ENCODE measurements around the gene FHL1. TPM values are rescaled to one million over a fixed set of nuclear protein-coding genes. Genes with fewer than 3 reads are reported as not detected.
"Not testable (repeated sequence)": the region's sequence is repeated elsewhere in the genome, so short reads cannot be mapped to it uniquely, and the experiment has no call there.

FHL1 gene
- total RNA-seq, 3 donors from 2014 or later, result 36.8 to 472 (median 53.2) TPM

- no peak for TF ChIP-seq CTCF (IDR thresholded peaks at IDR 0.05)
- ATAC-seq (no peak), DNase-seq (no peak)
- no peak overlapping the region for H3K4me3 ChIP-seq
- intact Hi-C loops (cut with DNase I, micrococcal nuclease), result loop anchor here in 1 of 2 donors (5.0 kb wide), 1 partner anchor 42 kb away; no protein-coding TSS in a partner anchor
- no peaks in the 10 kb centered on the region for H3K4me1 ChIP-seq (ENCODE audit: low read depth)
- no peaks in the 10 kb centered on the region for H3K36me3 ChIP-seq (ENCODE audit: low read depth)
- H3K9me3 ChIP-seq, result no peaks in the 10 kb centered on the region
Measured at GRCh38 chrX:136165406-136165805, 18.1 kb downstream of the FHL1 start.

- H3K4me1 ChIP-seq (ENCODE audit: low read depth), result no peaks in the 10 kb centered on the region
- DNase-seq, result no peak
- no peaks in the 10 kb centered on the region for H3K36me3 ChIP-seq (ENCODE audit: low read depth)
- TF ChIP-seq CTCF (IDR thresholded peaks at IDR 0.05), result no peak
- no peaks in the 10 kb centered on the region for H3K9me3 ChIP-seq
- intact Hi-C loops (cut with DNase I, micrococcal nuclease), result loop anchor here in 1 of 2 donors (5.0 kb wide), 1 partner anchor 41 kb away; no protein-coding TSS in a partner anchor
- no peak overlapping the region for H3K4me3 ChIP-seq
- ATAC-seq, result peak; percentile 20
Measured at GRCh38 chrX:136166221-136166855, 19.0 kb downstream of the FHL1 start.

- H3K36me3 ChIP-seq (ENCODE audit: low read depth); H3K9me3 ChIP-seq; H3K4me3 ChIP-seq; DNase-seq; ATAC-seq; H3K4me1 ChIP-seq (ENCODE audit: low read depth): not testable (repeated sequence)
- intact Hi-C loops (cut with DNase I, micrococcal nuclease), result loop anchor here in 1 of 2 donors (5.0 kb wide), 1 partner anchor 39 kb away; no protein-coding TSS in a partner anchor
Measured at GRCh38 chrX:136167989-136168388, 20.7 kb downstream of the FHL1 start.

- intact Hi-C loops (cut with DNase I, micrococcal nuclease), result loop anchor here in 1 of 2 donors (5.0 kb wide), 1 partner anchor 38 kb away; no protein-coding TSS in a partner anchor
- ATAC-seq, result peak; percentile 68
- Histone ChIP-seq H3K4me3 (no peak overlapping the region), H3K9me3 (no peaks in the 10 kb centered on the region), H3K4me1 (ENCODE audit: low read depth) (no peaks in the 10 kb centered on the region), H3K36me3 (ENCODE audit: low read depth) (no peaks in the 10 kb centered on the region)
- peak in 1 of 3 donors; percentile 23 for DNase-seq
- TF ChIP-seq CTCF (IDR thresholded peaks at IDR 0.05), result no peak
Measured at GRCh38 chrX:136168929-136169735, 21.8 kb downstream of the FHL1 start.

GRCh38 chrX:136170139-136170800 lies 22.9 kb downstream of the FHL1 start:
- intact Hi-C loops (cut with DNase I, micrococcal nuclease), result no loop called here
- no peaks in the 10 kb centered on the region for H3K4me1 ChIP-seq (ENCODE audit: low read depth)
- TF ChIP-seq CTCF (IDR thresholded peaks at IDR 0.05), result no peak
- H3K9me3 ChIP-seq, result no peaks in the 10 kb centered on the region
- DNase-seq, result no peak
- no peaks in the 10 kb centered on the region for H3K36me3 ChIP-seq (ENCODE audit: low read depth)
- peak; percentile 41 for ATAC-seq
- no peak overlapping the region for H3K4me3 ChIP-seq
